EH (cell line): Measurements from ENCODE around the gene MAP4K3.
"Not testable (repeated sequence)": the region's sequence is repeated elsewhere in the genome, so short reads cannot be mapped to it uniquely, and the experiment has no call there.

ENCODE experiments used
- DNase-seq: peaks from one replicate; pipeline ENCODE4 v3.0.0-alpha.2; 2015; ENCODE audit warnings: low read depth

MAP4K3 gene

GRCh38 chr2:39370101-39370500, 67.0 kb downstream of the MAP4K3 start:
- no peak for DNase-seq

GRCh38 chr2:39368846-39369245, 68.2 kb downstream of the MAP4K3 start:
- no peak for DNase-seq

GRCh38 chr2:39368376-39368775, 68.7 kb downstream of the MAP4K3 start:
- no peak for DNase-seq

- no peak for DNase-seq
Observed at GRCh38 chr2:39362595-39362994, 74.5 kb downstream of the MAP4K3 start.

- DNase-seq, result no peak
Observed at GRCh38 chr2:39361511-39361910, 75.6 kb downstream of the MAP4K3 start.

GRCh38 chr2:39360342-39360741, 76.7 kb downstream of the MAP4K3 start:
- not testable (repeated sequence) for DNase-seq

- no peak for DNase-seq
Observed at GRCh38 chr2:39359453-39360038, 77.5 kb downstream of the MAP4K3 start.

GRCh38 chr2:39356922-39357639, 80.0 kb downstream of the MAP4K3 start:
- DNase-seq, result no peak

GRCh38 chr2:39350658-39351057, 86.4 kb downstream of the MAP4K3 start:
- DNase-seq, result no peak

- no peak for DNase-seq
Observed at GRCh38 chr2:39338502-39338901, 98.6 kb downstream of the MAP4K3 start.

GRCh38 chr2:39335930-39336329, 101.2 kb downstream of the MAP4K3 start:
- no peak for DNase-seq

GRCh38 chr2:39334978-39335377, 102.1 kb downstream of the MAP4K3 start:
- no peak for DNase-seq

- DNase-seq, result no peak
Observed at GRCh38 chr2:39334529-39334928, 102.6 kb downstream of the MAP4K3 start.

GRCh38 chr2:39326644-39327043, 110.4 kb downstream of the MAP4K3 start:
- no peak for DNase-seq

GRCh38 chr2:39325966-39326365, 111.1 kb downstream of the MAP4K3 start:
- DNase-seq, result peak; percentile 74

GRCh38 chr2:39321056-39322035, 115.7 kb downstream of the MAP4K3 start:
- DNase-seq, result not testable (repeated sequence)

GRCh38 chr2:39320162-39320561, 116.9 kb downstream of the MAP4K3 start:
- no peak for DNase-seq

GRCh38 chr2:39313575-39313974, 123.5 kb downstream of the MAP4K3 start:
- DNase-seq, result peak; percentile 74

GRCh38 chr2:39311469-39311868, 125.6 kb downstream of the MAP4K3 start:
- no peak for DNase-seq

- DNase-seq, result no peak
Observed at GRCh38 chr2:39308778-39309177, 128.3 kb downstream of the MAP4K3 start.

GRCh38 chr2:39306626-39307025, 130.5 kb downstream of the MAP4K3 start:
- DNase-seq, result no peak

- no peak for DNase-seq
Observed at GRCh38 chr2:39304729-39305128, 132.4 kb downstream of the MAP4K3 start.

- peak; percentile 45 for DNase-seq
Observed at GRCh38 chr2:39304200-39304599, 132.9 kb downstream of the MAP4K3 start.
